ENCODE data around the gene USP15.

USP15 gene

GRCh38 chr12:62407587-62407986, 147.4 kb downstream of the USP15 start (continued):
- no peak for TF ChIP-seq KLF8 (tag by site-specific recombination; IDR thresholded peaks at IDR 0.05)

GRCh38 chr12:62409068-62409467, 148.9 kb downstream of the USP15 start:
- Histone ChIP-seq H3K4me3 (ENCODE audit: low read depth, low read length) (no peak overlapping the region), H3K27ac (ENCODE audit: extremely low read depth, low read depth, low read length) (no peak overlapping the region), H3K4me1 (ENCODE audit: control insufficient read depth, insufficient read depth, low read length) (no peaks in the 10 kb centered on the region), H3K9me3 (ENCODE audit: control insufficient read depth, insufficient read depth, low read depth, low read length) (no peaks in the 10 kb centered on the region), H3K36me3 (ENCODE audit: control insufficient read depth in 2 of 2, insufficient read depth in 1 of 2, low read length in 2 of 2) (peaks cover 0 to 6% of the 10 kb centered on the region in 2 experiments; a peak in 2 of 3 replicates)
- ChIA-PET CTCF (interaction anchor here (0.6 to 0.7 kb wide), 3 partner anchors 29 to 180 kb away, joined by 3 to 5 read pairs (median 3); no protein-coding TSS in a partner anchor), POLR2A (no interaction called here)
- TF ChIP-seq ZNF843 (tag by site-specific recombination; IDR thresholded peaks at IDR 0.05): no peak
- TF ChIP-seq, protein P1, sequence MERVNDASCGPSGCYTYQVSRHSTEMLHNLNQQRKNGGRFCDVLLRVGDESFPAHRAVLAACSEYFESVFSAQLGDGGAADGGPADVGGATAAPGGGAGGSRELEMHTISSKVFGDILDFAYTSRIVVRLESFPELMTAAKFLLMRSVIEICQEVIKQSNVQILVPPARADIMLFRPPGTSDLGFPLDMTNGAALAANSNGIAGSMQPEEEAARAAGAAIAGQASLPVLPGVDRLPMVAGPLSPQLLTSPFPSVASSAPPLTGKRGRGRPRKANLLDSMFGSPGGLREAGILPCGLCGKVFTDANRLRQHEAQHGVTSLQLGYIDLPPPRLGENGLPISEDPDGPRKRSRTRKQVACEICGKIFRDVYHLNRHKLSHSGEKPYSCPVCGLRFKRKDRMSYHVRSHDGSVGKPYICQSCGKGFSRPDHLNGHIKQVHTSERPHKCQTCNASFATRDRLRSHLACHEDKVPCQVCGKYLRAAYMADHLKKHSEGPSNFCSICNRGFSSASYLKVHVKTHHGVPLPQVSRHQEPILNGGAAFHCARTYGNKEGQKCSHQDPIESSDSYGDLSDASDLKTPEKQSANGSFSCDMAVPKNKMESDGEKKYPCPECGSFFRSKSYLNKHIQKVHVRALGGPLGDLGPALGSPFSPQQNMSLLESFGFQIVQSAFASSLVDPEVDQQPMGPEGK (tag by site-specific recombination; IDR thresholded peaks at IDR 0.05): no peak
- TF ChIP-seq ZNF362 (tag by site-specific recombination; IDR thresholded peaks at IDR 0.05): no peak

- H3K4me3 ChIP-seq (ENCODE audit: low read depth, low read length): no peak overlapping the region
- POLR2A ChIA-PET: no interaction called here
- no peaks in the 10 kb centered on the region for H3K9me3 ChIP-seq (ENCODE audit: control insufficient read depth, insufficient read depth, low read depth, low read length)
- no peak overlapping the region for H3K27ac ChIP-seq (ENCODE audit: extremely low read depth, low read depth, low read length)
- H3K4me1 ChIP-seq (ENCODE audit: control insufficient read depth, insufficient read depth, low read length): no peaks in the 10 kb centered on the region
- CTCF ChIA-PET: no interaction called here
- no peaks in the 10 kb centered on the region for H3K36me3 ChIP-seq (ENCODE audit: control insufficient read depth in 2 of 2, insufficient read depth in 1 of 2, low read length in 2 of 2)
- TF ChIP-seq TRIM28 (IDR thresholded peaks at IDR 0.05; ENCODE audit: borderline replicate concordance, low read length): no peak
- TF ChIP-seq REST (tag by site-specific recombination; IDR thresholded peaks at IDR 0.05): no peak
- TF ChIP-seq ZBTB44 (tag by site-specific recombination; IDR thresholded peaks at IDR 0.05): no peak
- no peak for TF ChIP-seq ZBTB1 (tag by site-specific recombination; IDR thresholded peaks at IDR 0.05)
- TF ChIP-seq ZSCAN30 (tag by site-specific recombination; IDR thresholded peaks at IDR 0.05): no peak
- no peak for TF ChIP-seq GLI2 (tag by site-specific recombination; IDR thresholded peaks at IDR 0.05; ENCODE audit: borderline replicate concordance, low read depth)
These were observed 154.0 kb downstream of the USP15 start for GRCh38 chr12:62414180-62414579.

DNA sequence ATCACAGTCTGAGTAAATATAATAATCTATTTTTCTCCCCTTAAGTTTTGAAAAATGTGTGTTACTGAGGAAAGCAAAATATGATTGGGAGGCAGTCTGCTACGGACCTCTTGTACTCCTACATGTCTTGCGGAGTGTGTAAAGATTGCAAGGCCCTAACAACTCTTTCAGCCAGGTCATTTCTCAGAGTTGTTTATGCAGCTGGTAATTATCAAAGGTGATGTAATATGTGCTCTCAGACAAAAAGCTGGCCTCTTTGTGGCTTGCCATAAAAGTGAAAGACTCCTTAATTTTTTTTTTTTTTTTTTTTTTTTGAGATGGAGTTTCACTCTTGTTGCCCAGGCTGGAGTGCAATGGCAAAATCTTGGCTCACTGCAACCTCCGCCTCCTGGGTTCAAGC, 165.9 kb downstream of the USP15 start:
- Histone ChIP-seq H3K4me1 (ENCODE audit: control insufficient read depth, insufficient read depth, low read length) (no peaks in the 10 kb centered on the region), H3K36me3 (ENCODE audit: control insufficient read depth in 2 of 2, insufficient read depth in 1 of 2, low read length in 2 of 2) (no peaks in the 10 kb centered on the region), H3K4me3 (ENCODE audit: low read depth, low read length) (no peak overlapping the region), H3K9me3 (ENCODE audit: control insufficient read depth, insufficient read depth, low read depth, low read length) (no peaks in the 10 kb centered on the region), H3K27ac (ENCODE audit: extremely low read depth, low read depth, low read length) (no peak overlapping the region)
- CTCF ChIA-PET: interaction anchor here (1.9 kb wide), 1 partner anchor 11 kb away, joined by 18 read pairs; no protein-coding TSS in a partner anchor
- POLR2A ChIA-PET: no interaction called here
- TF ChIP-seq ZNF24 (tag by site-specific recombination; IDR thresholded peaks at IDR 0.05): 0 out of 2 replicates have a peak, but pooled peaks have one; percentile 45
- TF ChIP-seq, protein P2, sequence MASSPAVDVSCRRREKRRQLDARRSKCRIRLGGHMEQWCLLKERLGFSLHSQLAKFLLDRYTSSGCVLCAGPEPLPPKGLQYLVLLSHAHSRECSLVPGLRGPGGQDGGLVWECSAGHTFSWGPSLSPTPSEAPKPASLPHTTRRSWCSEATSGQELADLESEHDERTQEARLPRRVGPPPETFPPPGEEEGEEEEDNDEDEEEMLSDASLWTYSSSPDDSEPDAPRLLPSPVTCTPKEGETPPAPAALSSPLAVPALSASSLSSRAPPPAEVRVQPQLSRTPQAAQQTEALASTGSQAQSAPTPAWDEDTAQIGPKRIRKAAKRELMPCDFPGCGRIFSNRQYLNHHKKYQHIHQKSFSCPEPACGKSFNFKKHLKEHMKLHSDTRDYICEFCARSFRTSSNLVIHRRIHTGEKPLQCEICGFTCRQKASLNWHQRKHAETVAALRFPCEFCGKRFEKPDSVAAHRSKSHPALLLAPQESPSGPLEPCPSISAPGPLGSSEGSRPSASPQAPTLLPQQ (tag by site-specific recombination; IDR thresholded peaks at IDR 0.05): 0 out of 2 replicates have a peak, but pooled peaks have one; percentile 25
- TF ChIP-seq ZNF670 (tag by site-specific recombination; IDR thresholded peaks at IDR 0.05; ENCODE audit: low read depth): no peak
- TF ChIP-seq, protein P3, sequence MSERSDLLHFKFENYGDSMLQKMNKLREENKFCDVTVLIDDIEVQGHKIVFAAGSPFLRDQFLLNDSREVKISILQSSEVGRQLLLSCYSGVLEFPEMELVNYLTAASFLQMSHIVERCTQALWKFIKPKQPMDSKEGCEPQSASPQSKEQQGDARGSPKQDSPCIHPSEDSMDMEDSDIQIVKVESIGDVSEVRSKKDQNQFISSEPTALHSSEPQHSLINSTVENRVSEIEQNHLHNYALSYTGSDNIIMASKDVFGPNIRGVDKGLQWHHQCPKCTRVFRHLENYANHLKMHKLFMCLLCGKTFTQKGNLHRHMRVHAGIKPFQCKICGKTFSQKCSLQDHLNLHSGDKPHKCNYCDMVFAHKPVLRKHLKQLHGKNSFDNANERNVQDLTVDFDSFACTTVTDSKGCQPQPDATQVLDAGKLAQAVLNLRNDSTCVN (tag by site-specific recombination; optimal IDR thresholded peaks at IDR 0.05): no peak
- peak; percentile 52 for TF ChIP-seq ZNF366 (tag by site-specific recombination; conservative IDR thresholded peaks at IDR 0.05)
- TF ChIP-seq FEZF1 (tag by site-specific recombination; IDR thresholded peaks at IDR 0.05): peak; percentile 39; the same call in 1 of the 2 replicates
- TF ChIP-seq ZNF433 (tag by site-specific recombination; IDR thresholded peaks at IDR 0.05; ENCODE audit: low read depth): no peak
- peak; percentile 55 for TF ChIP-seq ZNF558 (tag by site-specific recombination; IDR thresholded peaks at IDR 0.05)
- no peak for TF ChIP-seq ZNF354C (tag by site-specific recombination; IDR thresholded peaks at IDR 0.05; ENCODE audit: borderline replicate concordance, low read depth)
